Natural killer cell (primary cell): ENCODE data around the gene EMC8. TPM values are rescaled to one million over a fixed set of nuclear protein-coding genes. Genes with fewer than 3 reads are reported as not detected.

Experiments
- ATAC-seq, 3 donors: fragments of 150-1000 bp in 2 of 3; fragments of 200-7000 bp in 1 of 3; cut with Tn5 transposase; 1 replicate in 1 of 3; 2 replicates in 2 of 3; pipeline ENCODE4 v1.10.0; 2021; ENCODE audit warnings: mild to moderate bottlenecking in 2 of 3, moderate library complexity in 2 of 3
- DNase-seq, 2 donors: peaks; one replicate each; pipeline versions ENCODE4 v3.0.0 to v3.0.0-alpha.2; 2013 to 2021; ENCODE audit warnings: mixed read lengths in 1 of 2
- H3K27ac ChIP-seq: one replicate; pipeline ENCODE4 v1.5.1; 2013; ENCODE audit warnings: mild to moderate bottlenecking, low read length
- H3K27me3 ChIP-seq: one replicate; pipeline ENCODE4 v1.6.1; 2013; ENCODE audit warnings: low read length; ENCODE audit not compliant: control insufficient read depth, insufficient read depth
- H3K36me3 ChIP-seq: one replicate; pipeline ENCODE4 v1.6.1; 2013; ENCODE audit warnings: low read length; ENCODE audit not compliant: control insufficient read depth, insufficient read depth
- H3K4me1 ChIP-seq: one replicate; pipeline ENCODE4 v1.6.1; 2013; ENCODE audit warnings: low read length; ENCODE audit not compliant: control insufficient read depth, insufficient read depth
- H3K4me3 ChIP-seq: one replicate; pipeline ENCODE4 v1.5.1; 2013; ENCODE audit warnings: low read length
- H3K9me3 ChIP-seq: one replicate; pipeline ENCODE4 v1.6.1; 2013; ENCODE audit warnings: low read length; ENCODE audit not compliant: control insufficient read depth, insufficient read depth
- H3K27ac Mint-ChIP-seq, 2 donors: one replicate each; pipeline ENCODE4 v1.8.0; 2022; ENCODE audit warnings: mild to moderate bottlenecking in 2 of 2, mixed read lengths in 2 of 2, moderate library complexity in 1 of 2
- H3K27me3 Mint-ChIP-seq, 2 donors: one replicate each; pipeline ENCODE4 v1.8.0; 2022; ENCODE audit warnings: low read depth in 2 of 2, mixed read lengths in 2 of 2
- H3K36me3 Mint-ChIP-seq: one replicate; pipeline ENCODE4 v1.8.0; 2022; ENCODE audit warnings: mixed read lengths
- H3K4me1 Mint-ChIP-seq, 2 donors: one replicate each; pipeline ENCODE4 v1.8.0; 2022; ENCODE audit warnings: mixed read lengths in 2 of 2
- H3K4me3 Mint-ChIP-seq: one replicate; pipeline ENCODE4 v1.8.0; 2022; ENCODE audit warnings: mild to moderate bottlenecking, moderate library complexity, mixed read lengths
- H3K9me3 Mint-ChIP-seq, 2 donors: one replicate each; pipeline ENCODE4 v1.8.0; 2022; ENCODE audit warnings: mixed read lengths in 2 of 2
- WGBS: methylation state at CpG from one replicate; pipeline ENCODE4 v1.1.7; 2013; ENCODE audit warnings: missing lambda C conversion rate; ENCODE audit not compliant: insufficient coverage; 5-methylcytosine and 5-hydroxymethylcytosine counted together
- intact Hi-C: fragments of 100-400 bp; cut with micrococcal nuclease; formaldehyde crosslinking; loops from one replicate; pipeline ENCODE4 v1.14.2; 2022
- total RNA-seq, 4 donors: library from RNA; stranded (reverse); fragments of 120-200 nt in 1 of 4; gene quantifications; one replicate each; pipeline versions ENCODE4 v1.2.3 to v1.2.4, GENCODE V29; 2013 to 2022
- TF ChIP-seq, protein P1 (sequence below): fragments of 200-600 bp; IDR thresholded peaks from one replicate; pipeline ENCODE4 v1.8.0; 2022; ENCODE audit warnings: antibody characterized with exemption

The EMC8 gene
- total RNA-seq, 3 donors from 2014 or later (not counting 1 experiment from before 2014, with no cell fraction given): 21.2 to 26.4 (median 24.1) TPM

DNA sequence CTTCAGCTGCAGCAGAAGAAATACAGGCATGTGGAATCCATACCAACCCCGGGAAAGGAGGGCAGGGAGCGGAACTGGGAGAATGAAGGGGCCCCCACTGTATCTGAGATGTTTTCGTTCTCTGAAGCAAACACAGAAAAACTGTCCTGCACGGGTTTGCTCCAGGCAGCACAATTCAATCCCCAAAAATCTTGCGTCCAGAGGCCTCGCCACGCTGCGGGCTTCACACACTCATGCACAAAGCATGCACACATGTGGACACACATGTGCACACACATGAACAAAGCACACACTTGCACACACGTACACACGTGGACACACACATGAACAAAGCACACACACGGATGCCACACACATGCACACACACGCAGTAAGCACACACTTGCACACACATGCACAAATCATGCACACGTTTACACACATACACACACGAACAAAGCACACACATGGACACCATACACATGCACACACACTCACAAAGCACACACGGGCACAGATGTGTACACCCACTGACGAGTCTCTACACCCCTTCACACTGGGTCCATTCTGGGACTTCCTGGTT is 27.4 kb upstream of the EMC8 start:
- H3K9me3 Mint-ChIP-seq: no peaks in the 10 kb centered on the region
- ATAC-seq (no peak), DNase-seq (no peak)
- no peaks in the 10 kb centered on the region for H3K9me3 ChIP-seq
- intact Hi-C loops: no loop called here
- peaks cover 13 to 22% of the 10 kb centered on the region in 2 donors for H3K4me1 Mint-ChIP-seq
- H3K27ac Mint-ChIP-seq: no peak overlapping the region
- H3K27me3 Mint-ChIP-seq: peaks cover 15 to 21% of the 10 kb centered on the region in 2 donors
- no peak overlapping the region for H3K4me3 ChIP-seq
- H3K27me3 ChIP-seq: no peaks in the 10 kb centered on the region
- no peak overlapping the region for H3K4me3 Mint-ChIP-seq
- WGBS: 93% methylated on average over 16 of the region's 16 CpGs
- H3K27ac ChIP-seq: no peak overlapping the region
- H3K36me3 Mint-ChIP-seq: no peaks in the 10 kb centered on the region
- H3K4me1 ChIP-seq: peaks cover 24% of the 10 kb centered on the region
- TF ChIP-seq, protein P1, sequence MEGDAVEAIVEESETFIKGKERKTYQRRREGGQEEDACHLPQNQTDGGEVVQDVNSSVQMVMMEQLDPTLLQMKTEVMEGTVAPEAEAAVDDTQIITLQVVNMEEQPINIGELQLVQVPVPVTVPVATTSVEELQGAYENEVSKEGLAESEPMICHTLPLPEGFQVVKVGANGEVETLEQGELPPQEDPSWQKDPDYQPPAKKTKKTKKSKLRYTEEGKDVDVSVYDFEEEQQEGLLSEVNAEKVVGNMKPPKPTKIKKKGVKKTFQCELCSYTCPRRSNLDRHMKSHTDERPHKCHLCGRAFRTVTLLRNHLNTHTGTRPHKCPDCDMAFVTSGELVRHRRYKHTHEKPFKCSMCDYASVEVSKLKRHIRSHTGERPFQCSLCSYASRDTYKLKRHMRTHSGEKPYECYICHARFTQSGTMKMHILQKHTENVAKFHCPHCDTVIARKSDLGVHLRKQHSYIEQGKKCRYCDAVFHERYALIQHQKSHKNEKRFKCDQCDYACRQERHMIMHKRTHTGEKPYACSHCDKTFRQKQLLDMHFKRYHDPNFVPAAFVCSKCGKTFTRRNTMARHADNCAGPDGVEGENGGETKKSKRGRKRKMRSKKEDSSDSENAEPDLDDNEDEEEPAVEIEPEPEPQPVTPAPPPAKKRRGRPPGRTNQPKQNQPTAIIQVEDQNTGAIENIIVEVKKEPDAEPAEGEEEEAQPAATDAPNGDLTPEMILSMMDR: no peak
- H3K36me3 ChIP-seq: no peaks in the 10 kb centered on the region

DNA sequence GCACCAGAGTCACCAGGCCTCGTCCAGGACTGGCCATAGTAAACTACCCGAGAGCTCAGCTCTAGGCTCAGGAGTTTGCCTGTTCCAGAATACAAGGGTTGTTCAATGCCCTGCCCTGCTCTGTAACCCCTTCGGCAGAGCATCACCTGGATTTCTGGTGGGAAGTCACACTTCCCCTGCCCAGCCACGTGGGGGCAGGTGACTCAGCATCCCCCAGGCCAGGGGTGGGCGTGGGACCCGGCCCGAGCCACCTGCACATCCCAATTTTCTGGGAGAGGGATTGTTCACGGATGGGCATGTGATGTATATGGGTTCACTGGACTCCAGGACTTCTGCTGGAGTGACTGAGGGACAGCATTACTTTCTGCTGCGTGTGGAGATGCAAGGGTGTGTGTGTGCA is 26.0 kb upstream of the EMC8 start:
- H3K4me3 ChIP-seq: no peak overlapping the region
- H3K36me3 ChIP-seq: no peaks in the 10 kb centered on the region
- no peak for ATAC-seq
- H3K36me3 Mint-ChIP-seq: no peaks in the 10 kb centered on the region
- H3K27me3 Mint-ChIP-seq: peaks cover under 1 to 8% of the 10 kb centered on the region in 2 donors
- TF ChIP-seq, protein P1: no peak
- peaks cover 33% of the 10 kb centered on the region for H3K4me1 ChIP-seq
- intact Hi-C loops: no loop called here
- peaks cover 13 to 29% of the 10 kb centered on the region in 2 donors for H3K4me1 Mint-ChIP-seq
- no peaks in the 10 kb centered on the region for H3K27me3 ChIP-seq
- H3K4me3 Mint-ChIP-seq: no peak overlapping the region
- H3K27ac ChIP-seq: no peak overlapping the region
- WGBS: 72% methylated on average over 9 of the region's 9 CpGs
- no peak for DNase-seq
- H3K9me3 Mint-ChIP-seq: no peaks in the 10 kb centered on the region
- no peak overlapping the region for H3K27ac Mint-ChIP-seq
- no peaks in the 10 kb centered on the region for H3K9me3 ChIP-seq

DNA sequence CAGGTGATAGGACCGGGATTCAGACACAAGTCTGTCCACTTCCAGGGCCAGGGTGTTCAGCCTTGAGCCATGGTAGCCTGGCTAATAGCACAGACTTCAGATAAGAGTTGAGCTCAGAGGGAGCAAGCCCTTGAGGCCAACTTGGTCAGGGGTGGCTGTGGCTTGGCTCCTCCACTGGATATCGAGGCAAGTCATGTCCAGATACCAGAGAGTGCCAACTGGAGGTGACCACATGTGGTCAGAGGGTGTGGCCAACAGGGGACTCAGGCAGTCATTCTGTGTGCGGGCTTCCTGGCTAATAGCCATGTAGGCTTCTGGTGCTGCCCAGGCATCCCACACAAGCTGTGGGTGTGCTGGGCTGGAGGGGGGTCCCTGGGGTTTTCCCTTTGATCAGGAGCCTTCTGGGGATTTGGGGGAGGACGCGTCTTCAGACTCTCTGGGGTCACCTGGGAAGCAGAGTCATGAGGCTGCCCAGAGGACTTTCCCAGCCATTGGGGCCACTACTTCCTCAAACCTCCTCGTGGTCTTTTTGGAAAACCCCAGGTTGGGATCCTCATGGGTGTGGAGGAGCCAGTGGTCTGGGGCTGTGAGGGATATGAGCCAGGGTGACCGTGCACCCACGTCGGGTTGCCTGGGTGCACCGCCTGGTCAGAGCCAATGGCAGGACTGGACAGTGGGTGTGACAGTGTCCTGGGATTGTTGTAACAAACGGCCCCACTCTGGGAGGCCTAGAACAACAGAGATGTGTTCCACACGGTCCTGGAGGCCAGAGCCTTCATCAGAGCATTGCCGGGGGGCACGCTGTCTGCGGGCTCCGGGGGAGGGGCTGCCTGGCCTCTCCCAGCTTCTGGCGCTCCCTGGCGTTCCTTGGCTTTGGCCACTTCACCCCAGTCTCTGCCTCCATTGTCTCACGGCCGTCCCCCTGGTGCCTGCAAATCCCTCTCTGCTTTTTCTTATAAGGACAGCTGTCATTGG is 25.1 kb upstream of the EMC8 start:
- H3K27ac ChIP-seq: no peak overlapping the region
- TF ChIP-seq, protein P1: no peak
- intact Hi-C loops: loop anchor here (5.0 kb wide), 1 partner anchor 78 kb away; no protein-coding TSS in a partner anchor

More for the DNA sequence above, 25.1 kb upstream of the EMC8 start:
- Histone ChIP-seq H3K27me3 (no peaks in the 10 kb centered on the region), H3K36me3 (no peaks in the 10 kb centered on the region), H3K4me3 (no peak overlapping the region), H3K4me1 (peaks cover 24% of the 10 kb centered on the region), H3K9me3 (no peaks in the 10 kb centered on the region)
- WGBS: 81% methylated on average over 20 of the region's 20 CpGs
- ATAC-seq (no peak), DNase-seq (no peak)
- Mint-ChIP-seq H3K9me3 (no peaks in the 10 kb centered on the region), H3K4me3 (no peak overlapping the region), H3K27me3 (peaks cover 0 to 5% of the 10 kb centered on the region in 2 donors), H3K4me1 (peaks cover 10 to 25% of the 10 kb centered on the region in 2 donors), H3K27ac (no peak overlapping the region), H3K36me3 (no peaks in the 10 kb centered on the region)
